HG02970 (cell line): ENCODE data around the gene PCNX4.
"Not testable (repeated sequence)": the region's sequence is repeated elsewhere in the genome, so short reads cannot be mapped to it uniquely, and the experiment has no call there.

Experiments used
- ATAC-seq: cut with Tn5 transposase; IDR thresholded peaks from one replicate; pipeline ENCODE4 v1.9.1; 2021; ENCODE audit warnings: mild to moderate bottlenecking, moderate library complexity, moderate number of reproducible peaks; ENCODE audit not compliant: unreplicated experiment, low FRiP score

PCNX4 gene

DNA sequence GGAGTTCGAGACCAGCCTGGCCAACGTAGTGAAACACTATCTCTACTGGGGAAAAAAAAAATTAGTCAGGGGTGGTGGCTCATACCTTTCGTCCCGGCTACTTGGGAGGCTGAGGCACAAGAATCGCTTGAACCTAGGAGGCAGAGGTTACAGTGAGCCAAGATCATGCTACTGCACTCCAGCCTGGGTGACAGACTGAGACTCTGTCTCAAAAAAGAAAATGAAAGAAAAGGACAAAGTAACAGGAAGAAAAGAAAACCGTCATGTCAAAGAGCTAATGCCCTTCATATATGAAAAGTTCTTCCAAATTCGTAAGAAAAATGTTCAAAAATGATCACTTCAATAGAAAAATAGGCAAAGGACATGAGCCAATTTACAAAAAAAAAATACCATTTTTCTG lies 8.1 kb downstream of the PCNX4 start:
- not testable (repeated sequence) for ATAC-seq

DNA sequence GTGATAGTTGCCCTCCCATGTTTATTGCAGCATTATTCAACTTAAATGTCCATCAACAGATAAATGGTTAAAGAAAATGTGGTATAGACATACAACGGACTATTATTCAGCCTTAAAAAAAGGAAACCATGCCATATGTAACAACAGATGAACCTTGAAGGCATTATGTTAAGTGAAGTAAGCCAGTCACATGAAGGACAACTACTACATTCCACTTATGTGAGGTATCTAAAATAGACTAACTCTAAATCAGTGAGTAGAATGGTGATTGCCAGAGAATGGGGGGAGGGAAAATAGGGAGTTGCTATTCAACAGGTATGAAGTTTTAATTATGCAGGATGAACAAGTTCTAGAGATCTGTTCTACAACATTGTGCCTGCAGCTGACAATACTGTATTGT lies 10.1 kb downstream of the PCNX4 start:
- no peak for ATAC-seq

DNA sequence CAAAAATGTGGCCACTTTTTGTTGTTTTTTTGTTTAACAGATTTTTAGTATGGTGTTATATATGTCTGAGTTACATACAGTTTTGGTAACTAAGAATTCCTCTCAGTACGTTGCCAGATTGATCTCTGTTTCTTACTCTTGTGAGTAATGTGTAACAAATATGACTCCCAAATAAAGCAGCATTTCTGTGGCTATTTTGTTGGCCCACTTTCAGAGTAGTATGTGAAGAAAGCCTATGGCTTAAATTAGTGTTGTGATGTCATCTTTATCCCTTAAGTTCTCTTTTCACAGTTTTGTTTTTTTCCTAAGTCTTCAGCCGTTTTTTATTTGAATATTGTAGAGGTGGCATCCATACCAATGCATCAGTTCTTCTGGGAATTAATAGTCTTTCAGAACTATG lies 10.7 kb downstream of the PCNX4 start:
- ATAC-seq = no peak

DNA sequence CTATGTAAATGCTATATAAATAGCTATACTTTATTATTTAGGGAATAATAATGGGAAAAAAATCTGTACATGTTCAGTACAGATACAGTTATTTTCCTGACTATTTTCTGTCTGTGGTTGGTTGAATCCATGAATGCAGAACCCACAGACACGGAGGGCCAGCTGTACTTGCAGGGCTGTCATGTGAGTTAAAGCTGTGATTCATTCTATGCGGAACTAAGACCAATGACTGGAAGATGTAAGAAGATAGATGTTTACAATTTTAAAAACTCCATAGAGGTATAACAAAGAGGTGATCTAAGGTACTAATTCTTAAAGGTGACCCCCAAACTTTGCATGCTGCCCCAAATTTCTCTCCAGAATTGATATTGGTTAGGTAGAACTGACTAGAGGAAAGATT lies 14.6 kb downstream of the PCNX4 start:
- no peak for ATAC-seq

DNA sequence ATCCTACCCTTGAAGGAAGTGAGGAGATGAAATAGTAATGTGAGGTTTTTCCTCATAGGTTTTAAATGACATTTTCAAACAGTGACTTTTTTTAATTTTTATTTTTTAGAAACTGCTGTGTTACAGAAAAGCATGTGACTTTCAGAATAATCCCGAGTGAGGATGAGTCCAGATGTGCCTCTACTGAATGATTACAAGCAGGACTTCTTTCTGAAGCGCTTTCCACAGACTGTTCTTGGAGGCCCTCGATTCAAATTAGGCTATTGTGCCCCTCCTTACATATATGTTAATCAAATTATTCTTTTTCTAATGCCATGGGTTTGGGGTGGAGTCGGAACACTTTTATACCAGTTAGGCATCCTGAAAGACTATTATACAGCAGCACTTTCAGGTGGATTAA lies 15.8 kb downstream of the PCNX4 start:
- ATAC-seq = no peak

DNA sequence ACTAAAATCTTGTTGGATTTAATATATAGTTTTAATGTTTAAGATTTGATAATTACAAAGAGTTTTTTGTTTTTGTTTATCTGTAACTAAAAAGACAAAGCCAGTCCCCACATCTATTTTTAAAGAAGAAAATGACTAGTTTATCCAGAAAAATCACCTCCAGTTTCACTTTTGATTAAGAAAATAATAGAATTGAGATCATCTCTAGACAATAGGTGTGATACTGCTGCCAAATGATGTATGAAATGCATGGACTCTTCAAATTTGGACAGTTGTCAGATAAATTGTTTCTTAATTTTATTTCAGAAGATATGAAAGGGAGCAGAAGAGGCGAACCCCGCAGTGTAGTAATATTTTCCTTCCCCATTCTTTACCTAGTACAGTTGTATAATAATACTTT lies 20.0 kb downstream of the PCNX4 start:
- no peak for ATAC-seq

DNA sequence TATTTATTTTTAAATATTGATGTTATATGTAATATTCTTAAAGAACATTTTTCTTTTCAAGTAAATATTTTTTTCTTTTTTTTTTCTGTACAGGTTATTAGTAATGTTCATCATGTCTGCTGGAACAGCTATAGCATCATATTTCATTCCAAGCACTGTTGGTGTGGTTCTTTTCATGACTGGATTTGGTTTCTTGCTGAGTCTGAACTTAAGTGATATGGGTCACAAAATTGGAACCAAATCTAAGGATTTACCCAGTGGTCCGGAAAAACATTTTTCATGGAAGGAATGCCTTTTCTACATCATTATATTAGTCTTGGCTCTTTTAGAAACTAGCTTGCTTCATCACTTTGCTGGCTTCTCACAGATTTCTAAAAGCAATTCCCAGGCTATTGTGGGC lies 23.2 kb downstream of the PCNX4 start:
- ATAC-seq = no peak

DNA sequence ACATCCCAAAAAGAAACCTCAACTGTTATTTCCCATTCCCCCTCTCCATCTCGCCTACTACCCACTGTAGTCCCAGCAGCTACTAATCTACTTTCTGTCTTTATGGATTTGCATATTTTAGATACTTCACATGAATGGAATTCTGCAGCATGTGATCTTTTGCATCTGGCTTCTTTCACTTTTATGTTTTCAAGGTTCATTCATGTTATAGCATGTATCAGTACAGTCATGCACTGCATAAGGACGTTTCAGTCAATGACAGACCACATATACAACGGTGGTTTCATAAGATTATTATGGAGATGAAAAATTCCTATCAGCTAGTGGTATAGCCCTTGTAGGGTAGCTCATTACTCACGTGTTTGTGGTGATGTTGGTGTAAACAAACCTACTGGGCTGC lies 24.5 kb downstream of the PCNX4 start:
- ATAC-seq = no peak

DNA sequence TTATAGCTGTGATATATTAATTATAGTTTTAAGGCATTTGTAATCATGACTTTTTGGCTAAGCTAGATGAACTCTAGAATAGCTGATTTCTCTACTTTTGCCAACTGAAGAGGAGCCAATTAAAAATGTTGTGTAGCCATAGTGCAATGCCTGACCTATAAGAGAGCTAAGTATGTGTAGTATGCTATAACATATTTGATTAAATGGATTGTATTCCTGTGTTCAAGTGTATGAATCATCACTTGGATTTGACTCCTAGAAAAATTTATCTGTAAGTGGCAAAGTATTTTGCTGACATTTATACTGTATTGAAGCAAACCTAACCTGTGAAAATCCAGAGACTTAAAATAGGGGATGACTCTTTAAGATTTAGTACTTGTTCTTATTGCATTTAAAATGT lies 34.2 kb downstream of the PCNX4 start:
- ATAC-seq = no peak

DNA sequence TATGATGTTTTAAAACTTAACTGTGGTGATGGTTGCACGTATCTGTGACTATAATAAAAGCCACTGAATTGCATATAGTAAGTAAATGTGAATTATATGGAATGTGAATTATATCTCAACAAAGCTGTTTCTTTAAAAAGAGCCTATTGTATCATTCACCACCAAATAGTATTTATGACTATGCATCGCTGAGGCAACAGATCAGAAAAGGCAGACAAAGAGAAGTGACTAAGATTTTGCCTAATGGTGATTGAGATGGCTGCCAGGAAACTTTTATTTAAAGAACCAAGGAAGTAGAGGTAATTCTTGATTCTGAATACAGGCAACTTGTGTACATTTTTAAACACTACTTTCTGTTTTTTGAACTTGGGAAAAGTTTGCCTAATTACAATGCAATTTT lies 41.8 kb downstream of the PCNX4 start:
- ATAC-seq = no peak

DNA sequence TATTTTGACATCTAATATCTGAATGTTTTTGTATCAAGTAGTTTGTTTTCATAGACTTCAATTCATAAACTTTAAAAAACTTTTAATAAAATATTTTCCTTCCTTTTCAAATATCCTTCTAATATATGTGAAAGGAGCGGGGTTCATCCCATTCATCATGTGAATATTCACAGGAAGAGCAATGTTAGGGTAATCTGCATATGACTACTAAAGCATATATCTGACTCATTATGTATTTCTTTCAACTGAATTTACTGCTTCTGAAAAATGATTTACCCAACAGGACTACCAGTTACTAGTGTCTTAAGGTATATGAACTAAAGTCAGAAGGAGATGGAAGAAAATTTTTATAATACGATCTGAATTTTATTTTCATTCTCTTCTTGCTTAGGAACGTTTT lies 43.0 kb downstream of the PCNX4 start:
- ATAC-seq = no peak

DNA sequence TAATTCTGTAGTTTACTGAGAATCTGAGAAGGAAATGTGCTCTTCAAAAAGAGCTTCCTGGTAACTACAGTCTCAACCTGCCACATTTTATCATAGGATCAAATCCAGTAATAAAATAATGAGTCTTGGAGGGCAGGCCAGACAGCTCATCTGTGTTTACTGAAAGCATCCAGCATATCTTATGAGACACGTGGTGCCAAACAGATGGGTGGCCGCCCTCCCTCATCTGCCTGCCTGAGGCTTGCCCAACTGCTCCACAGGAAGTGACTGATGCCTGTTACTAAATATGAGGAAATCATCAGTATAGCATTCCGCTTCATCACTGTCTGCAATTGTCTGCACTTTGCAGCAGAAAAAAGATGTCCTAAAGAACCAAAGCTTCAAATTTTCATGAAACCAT lies 60.0 kb downstream of the PCNX4 start:
- ATAC-seq = peak; percentile 57

DNA sequence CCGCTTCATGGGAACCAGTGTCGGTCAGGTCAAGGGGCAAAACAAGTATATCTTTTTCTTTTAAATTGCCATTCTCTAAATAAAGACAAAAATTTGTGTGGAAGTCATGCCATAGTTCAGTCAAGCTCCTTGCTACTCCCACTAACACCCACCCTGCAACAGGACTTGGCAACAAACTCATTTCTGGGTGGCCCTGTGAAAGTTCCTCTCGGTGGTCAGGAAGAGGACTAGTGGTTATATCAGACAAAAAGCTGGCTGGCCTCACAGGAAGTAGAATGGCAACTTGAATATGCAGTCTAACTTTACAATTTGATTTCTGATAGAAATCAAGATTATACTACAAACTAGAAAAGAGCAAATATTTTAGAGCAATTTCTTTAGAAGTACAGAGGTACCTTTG lies 62.3 kb downstream of the PCNX4 start:
- no peak for ATAC-seq

DNA sequence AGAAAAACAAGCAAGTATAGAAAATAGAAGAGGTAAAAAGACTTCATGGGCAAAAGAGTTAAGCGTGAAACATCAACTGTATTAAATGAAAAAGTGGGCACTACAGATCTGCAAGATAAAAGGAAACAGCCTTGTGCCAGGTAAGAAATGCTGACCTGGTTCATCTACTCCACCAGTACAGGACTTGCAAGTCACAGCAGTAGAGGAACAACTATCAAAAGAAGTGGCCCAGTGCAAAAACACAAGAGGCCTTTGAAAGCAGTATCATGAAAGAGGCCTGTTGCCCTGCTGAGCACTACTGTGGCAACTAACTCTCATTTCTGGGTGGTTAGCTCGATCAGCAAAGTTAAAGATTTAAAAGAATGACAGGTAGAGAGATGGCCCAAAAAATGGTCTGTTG lies 62.9 kb downstream of the PCNX4 start:
- no peak for ATAC-seq

DNA sequence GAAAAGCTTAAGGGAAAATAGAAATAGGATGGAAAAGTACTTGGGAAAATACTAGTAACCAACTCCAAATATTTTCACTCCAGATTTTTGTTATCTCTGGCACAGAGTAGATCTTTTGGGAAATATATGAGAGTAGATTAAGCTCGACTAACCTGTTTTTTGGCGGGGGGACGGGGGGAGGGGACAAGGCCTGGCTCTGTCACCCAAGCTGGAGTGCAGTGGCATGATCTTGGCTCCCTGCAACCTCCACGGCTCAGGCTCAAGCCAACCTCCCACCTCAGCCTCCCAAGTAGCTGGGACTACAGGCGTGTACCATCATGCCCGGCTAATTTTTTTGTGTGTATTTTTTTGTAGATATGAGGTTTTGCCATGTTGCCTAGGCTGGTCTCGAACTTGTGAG lies 68.7 kb downstream of the PCNX4 start:
- ATAC-seq = no peak

DNA sequence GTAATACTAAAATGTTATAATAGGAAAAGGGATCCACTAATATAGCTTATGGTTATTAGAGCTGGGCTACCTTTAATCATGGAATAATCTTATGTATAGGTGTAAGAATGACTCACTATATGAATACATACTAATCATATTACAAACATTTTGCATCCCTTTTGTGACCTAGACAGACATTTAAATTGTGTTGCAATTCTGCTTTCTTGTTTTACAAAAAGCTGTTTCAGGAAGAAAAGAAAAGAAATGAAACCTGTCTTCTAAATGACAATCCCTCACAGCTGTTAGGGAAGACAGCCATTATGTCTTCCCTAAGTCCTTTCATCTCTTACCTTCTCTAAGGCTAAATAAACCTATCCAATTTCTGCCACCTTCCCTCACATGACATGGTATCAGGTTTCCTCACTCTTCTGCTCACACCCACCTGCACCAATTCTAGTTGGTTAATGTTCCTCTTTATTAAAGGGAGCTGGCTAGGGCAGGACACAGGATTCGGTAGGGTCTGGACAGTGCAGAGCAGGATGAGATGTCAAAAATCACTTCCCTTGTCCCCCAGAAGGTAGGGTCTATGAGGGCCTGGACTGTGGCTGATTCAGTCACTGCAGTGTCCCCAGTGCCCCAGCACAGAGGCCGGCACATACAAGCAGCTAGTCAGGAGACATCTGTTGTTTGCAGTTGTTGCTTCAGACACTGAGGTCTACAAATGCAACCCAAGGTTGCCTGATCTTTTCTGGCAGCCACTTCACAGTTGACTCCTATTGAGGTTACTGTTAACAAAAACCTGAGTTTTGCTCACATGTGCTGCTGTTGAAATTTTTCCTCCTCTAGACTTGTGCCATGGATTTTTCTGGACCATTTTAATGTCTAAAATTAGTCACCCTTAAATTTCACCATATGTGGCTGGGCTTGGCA lies 69.7 kb downstream of the PCNX4 start:
- no peak for ATAC-seq

DNA sequence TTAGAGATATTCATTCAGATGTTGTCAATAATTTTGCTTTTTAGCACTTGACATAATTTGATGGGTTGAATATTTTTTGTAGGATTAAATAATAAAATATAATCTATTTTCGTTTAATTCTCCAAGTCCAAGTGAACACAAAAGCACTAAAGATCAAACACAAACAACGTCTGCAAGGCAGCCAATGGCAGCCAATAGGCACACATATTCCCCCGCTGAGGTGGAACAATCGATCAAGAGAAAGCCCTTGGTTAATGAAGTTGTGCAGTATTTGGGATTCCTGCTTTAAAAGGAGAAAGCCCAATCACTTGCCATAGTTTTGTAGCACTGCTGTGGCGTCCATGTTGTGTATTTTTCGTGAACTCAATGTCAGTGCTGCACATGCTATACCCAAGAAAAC lies 72.0 kb downstream of the PCNX4 start:
- no peak for ATAC-seq

DNA sequence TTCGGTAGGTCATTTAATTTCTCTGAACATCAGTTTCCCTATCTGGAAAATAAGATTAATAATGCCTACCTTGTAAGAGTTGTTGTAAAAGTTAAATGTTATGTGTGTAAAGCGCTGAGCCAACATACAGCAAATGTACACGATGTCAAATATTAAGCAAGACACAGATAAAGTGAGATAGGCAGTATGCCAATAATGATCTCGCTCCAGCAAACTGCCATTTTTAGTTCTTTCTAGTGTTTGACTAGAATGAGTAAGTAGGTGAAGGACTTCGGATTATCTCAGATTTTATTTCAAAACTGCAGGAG lies 72.6 kb downstream of the PCNX4 start:
- ATAC-seq = peak; percentile 2

DNA sequence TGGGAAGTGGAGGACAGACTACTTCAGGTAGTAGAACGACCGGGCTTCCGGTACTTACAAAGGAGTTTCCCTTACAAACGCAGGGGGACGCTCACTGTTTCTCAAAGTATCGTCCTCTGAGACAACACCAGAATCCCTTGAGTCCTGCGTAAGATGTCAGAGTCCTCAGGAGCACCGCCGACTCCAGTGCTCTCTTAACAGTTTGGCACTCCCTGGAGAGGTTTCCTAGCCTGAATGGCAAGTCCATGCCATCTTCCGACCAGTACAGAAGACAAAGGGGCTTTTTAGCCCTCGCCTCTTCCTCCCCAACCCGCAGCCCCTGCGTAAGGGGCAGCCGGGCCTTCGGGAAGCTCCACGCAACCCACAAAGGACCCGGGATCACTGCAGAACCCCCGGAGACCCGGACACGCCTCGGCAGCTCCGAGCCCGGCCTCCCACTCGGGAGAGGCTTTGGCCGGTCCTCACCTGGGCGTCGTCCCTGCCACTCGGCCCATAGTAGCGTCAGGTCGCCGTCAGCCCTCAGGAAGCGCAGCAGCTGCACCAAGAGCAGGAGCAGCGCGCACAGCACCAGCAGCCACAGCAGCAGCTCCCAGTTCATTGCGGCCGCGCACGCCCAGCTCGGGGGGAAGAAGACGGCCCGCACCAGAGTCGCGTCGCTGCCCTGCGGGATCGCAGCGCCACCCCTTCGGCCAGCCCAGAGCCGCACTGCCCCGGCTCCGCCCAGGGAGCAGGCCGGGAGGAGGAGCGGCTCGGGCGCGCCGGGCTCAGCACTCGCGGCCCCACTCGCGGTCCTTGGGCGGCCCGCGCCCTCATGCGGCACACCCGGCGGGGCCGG lies 73.2 kb downstream of the PCNX4 start, which contains the start of gene DHRS7:
DHRS7 (minus strand) TSS at position 687 of the 835 bp plus-strand sequence; CDS start at position 598, 89 bp downstream.
- ATAC-seq = peak; percentile 90

DNA sequence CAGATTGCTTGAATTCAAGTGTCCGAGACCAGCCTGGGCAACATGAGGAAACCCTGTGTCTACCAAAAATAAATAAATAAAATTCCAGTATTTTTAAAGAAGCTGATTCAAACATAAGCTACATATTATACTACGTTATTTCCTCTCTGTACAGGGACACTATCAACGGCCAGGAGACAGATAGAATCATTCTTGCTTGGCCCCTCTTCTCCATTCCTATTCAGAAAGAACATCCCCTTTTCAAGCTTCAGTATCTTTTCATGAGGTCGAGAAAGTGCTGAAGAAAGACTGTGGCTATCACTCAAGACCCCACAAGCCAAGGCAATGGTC lies 73.8 kb downstream of the PCNX4 start:
- no peak for ATAC-seq

DNA sequence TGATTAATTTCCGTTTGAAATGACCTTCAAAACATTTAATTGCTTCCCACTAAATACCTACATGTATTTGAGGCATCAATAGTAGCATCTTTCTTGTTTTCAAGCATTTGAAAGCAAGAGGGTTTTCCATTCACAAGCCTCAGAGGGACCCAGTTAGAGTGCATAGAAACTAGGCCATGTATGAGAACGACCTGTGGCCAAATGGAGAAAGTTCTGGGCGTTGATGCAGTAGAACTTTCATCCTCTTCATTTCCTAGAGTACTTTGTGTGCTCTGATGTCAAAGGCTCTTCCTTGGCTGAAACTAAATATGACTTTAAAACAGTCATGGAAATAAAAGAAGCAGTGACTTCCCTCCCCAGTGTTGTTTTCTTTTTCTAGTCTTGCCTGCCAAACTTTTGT lies 74.4 kb downstream of the PCNX4 start:
- no peak for ATAC-seq

DNA sequence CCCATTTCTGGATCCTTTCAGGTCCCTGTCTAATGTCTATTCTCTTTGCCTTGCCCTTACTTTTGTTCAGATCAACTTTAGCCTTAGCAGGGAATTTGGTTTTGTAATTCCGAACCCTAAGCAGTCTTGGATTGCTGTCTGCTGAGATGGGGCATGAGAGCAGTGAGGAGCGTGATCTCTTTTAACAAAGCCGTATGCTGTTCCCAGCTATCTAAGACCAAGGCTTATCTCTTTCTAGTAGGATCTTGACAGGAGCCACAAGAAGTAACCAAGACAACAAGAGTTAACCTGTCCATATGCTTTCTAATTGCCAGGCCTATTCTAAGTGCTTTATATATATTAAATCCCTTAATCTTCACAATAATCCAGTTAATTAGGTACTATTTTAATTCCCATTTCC lies 78.0 kb downstream of the PCNX4 start:
- ATAC-seq = no peak
